Thyroid gland (tissue), 4 donors: ENCODE results near the gene LGR4.

ENCODE experiments used
- POLR2A ChIP-seq, 2 donors: fragments of 450-650 bp; IDR thresholded peaks; one replicate each; pipeline ENCODE4 v1.6.1; 2017; ENCODE audit warnings: antibody characterized with exemption in 2 of 2, mild to moderate bottlenecking in 2 of 2, moderate library complexity in 1 of 2
- TF ChIP-seq, protein P1 (sequence below), 6 experiments: fragments of 200-600 bp in 3 of 6; fragments of 450-650 bp in 3 of 6; sonication (generic) in 3 of 6; IDR thresholded peaks; one replicate each; pipeline ENCODE4 v1.5.1; 2016 to 2019; ENCODE audit warnings: antibody characterized with exemption in 6 of 6, mild to moderate bottlenecking in 2 of 6, inconsistent platforms in 1 of 6, moderate library complexity in 1 of 6

DNA sequence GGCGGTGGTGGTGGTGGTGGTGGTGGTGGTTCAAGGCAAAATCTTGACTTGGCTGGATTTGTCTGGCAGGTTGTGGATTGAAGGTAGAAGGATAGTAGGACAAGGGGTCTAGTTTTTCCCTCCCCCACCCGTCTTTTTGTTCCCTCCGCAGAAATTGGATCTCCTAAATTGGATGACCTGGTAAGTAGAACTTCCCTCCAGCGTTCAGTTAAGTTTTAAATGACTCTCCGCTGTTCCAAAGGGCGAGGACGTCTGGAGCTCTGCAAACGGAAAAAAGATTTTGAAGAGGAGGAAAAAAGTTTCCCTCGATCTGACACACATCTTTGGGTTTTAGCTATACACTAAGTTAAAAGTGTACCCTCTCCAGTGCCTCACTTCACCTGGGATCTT lies 422 bp upstream of the LGR4 start:
- TF ChIP-seq POLR2A (IDR thresholded peaks at IDR 0.05) = no peak
- TF ChIP-seq, protein P1, sequence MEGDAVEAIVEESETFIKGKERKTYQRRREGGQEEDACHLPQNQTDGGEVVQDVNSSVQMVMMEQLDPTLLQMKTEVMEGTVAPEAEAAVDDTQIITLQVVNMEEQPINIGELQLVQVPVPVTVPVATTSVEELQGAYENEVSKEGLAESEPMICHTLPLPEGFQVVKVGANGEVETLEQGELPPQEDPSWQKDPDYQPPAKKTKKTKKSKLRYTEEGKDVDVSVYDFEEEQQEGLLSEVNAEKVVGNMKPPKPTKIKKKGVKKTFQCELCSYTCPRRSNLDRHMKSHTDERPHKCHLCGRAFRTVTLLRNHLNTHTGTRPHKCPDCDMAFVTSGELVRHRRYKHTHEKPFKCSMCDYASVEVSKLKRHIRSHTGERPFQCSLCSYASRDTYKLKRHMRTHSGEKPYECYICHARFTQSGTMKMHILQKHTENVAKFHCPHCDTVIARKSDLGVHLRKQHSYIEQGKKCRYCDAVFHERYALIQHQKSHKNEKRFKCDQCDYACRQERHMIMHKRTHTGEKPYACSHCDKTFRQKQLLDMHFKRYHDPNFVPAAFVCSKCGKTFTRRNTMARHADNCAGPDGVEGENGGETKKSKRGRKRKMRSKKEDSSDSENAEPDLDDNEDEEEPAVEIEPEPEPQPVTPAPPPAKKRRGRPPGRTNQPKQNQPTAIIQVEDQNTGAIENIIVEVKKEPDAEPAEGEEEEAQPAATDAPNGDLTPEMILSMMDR (IDR thresholded peaks at IDR 0.05) = no peak
